DND-41 (cell line): ENCODE measurements around the gene SGTA.

Experiments used
- ATAC-seq: fragments of 200-7000 bp; cut with Tn5 transposase; 3 replicates; pipeline ENCODE4 v1.9.1; 2021; ENCODE audit warnings: low read depth; ENCODE audit not compliant: insufficient read depth
- DNase-seq: peaks from one replicate; pipeline ENCODE4 v3.0.0-alpha.2; 2020
- H2AFZ ChIP-seq: 2 replicates; pipeline ENCODE4 v1.6.0; 2012; ENCODE audit warnings: low read depth, low read length
- H3K27ac ChIP-seq: 2 replicates; pipeline ENCODE4 v1.5.1; 2012; ENCODE audit warnings: low read length, inconsistent platforms
- H3K27me3 ChIP-seq: fragments of 200-600 bp; sonication (generic); 2 replicates; pipeline ENCODE4 v1.6.0; 2012; ENCODE audit warnings: low read length, mild to moderate bottlenecking, inconsistent platforms; ENCODE audit not compliant: insufficient read depth, poor library complexity
- H3K36me3 ChIP-seq: 2 replicates; pipeline ENCODE4 v1.5.1; 2012; ENCODE audit warnings: low read length, inconsistent platforms; ENCODE audit not compliant: insufficient read depth
- H3K4me1 ChIP-seq: 2 replicates; pipeline ENCODE4 v1.5.1; 2012; ENCODE audit warnings: mild to moderate bottlenecking, low read length; ENCODE audit not compliant: insufficient read depth
- H3K4me2 ChIP-seq: 2 replicates; pipeline ENCODE4 v1.6.0; 2012; ENCODE audit warnings: mild to moderate bottlenecking, moderate library complexity, low read length, inconsistent platforms; ENCODE audit not compliant: insufficient read depth
- H3K4me3 ChIP-seq, 2 experiments: fragments of 200-600 bp in 1 of 2; shearing (Covaris generic) in 1 of 2; 2 replicates each; pipeline ENCODE4 v1.5.1; 2012 to 2016; ENCODE audit warnings: inconsistent platforms in 2 of 2, low read length in 2 of 2, mild to moderate bottlenecking in 2 of 2, low read depth in 1 of 2, moderate library complexity in 1 of 2
- H3K79me2 ChIP-seq: 2 replicates; pipeline ENCODE4 v1.6.0; 2012; ENCODE audit warnings: low read length, inconsistent platforms; ENCODE audit not compliant: insufficient read depth
- H3K9ac ChIP-seq: 2 replicates; pipeline ENCODE4 v1.6.0; 2012; ENCODE audit warnings: low read depth, mild to moderate bottlenecking, inconsistent platforms, low read length, moderate library complexity
- H3K9me3 ChIP-seq: 2 replicates; pipeline ENCODE4 v1.5.1; 2012; ENCODE audit warnings: low read length, moderate library complexity, mild to moderate bottlenecking, inconsistent platforms; ENCODE audit not compliant: insufficient read depth, severe bottlenecking
- H4K20me1 ChIP-seq: 2 replicates; pipeline ENCODE4 v1.6.0; 2012; ENCODE audit warnings: low read length; ENCODE audit not compliant: insufficient read depth
- CTCF ChIP-seq: IDR thresholded peaks from 2 replicates; pipeline ENCODE4 v1.5.1; 2012; ENCODE audit warnings: borderline replicate concordance, low read length, moderate library complexity, mild to moderate bottlenecking; ENCODE audit not compliant: poor library complexity, severe bottlenecking; ENCODE audit errors: extremely low read depth
- EZH2 ChIP-seq: IDR thresholded peaks from 3 replicates; pipeline ENCODE4 v1.6.1; 2012; ENCODE audit warnings: borderline replicate concordance, low read depth, mild to moderate bottlenecking, moderate library complexity, low read length, inconsistent platforms; ENCODE audit not compliant: severe bottlenecking

SGTA gene

GRCh38 chr19:2726160-2726855, 56.8 kb downstream of the SGTA start:
- Histone ChIP-seq H3K27me3 (no peaks in the 10 kb centered on the region), H3K4me3 (no peak overlapping the region), H3K79me2 (no peaks in the 10 kb centered on the region), H3K36me3 (peaks cover 5% of the 10 kb centered on the region), H3K4me1 (no peaks in the 10 kb centered on the region), H2AFZ (no peak overlapping the region), H4K20me1 (peaks cover 3% of the 10 kb centered on the region; the same call in 1 of the 2 replicates), H3K9me3 (no peaks in the 10 kb centered on the region), H3K9ac (no peak overlapping the region), H3K4me2 (no peak overlapping the region), H3K27ac (no peak overlapping the region)
- ATAC-seq: no peak
- TF ChIP-seq CTCF: no peak
- TF ChIP-seq EZH2: no peak
- DNase-seq: no peak

GRCh38 chr19:2724148-2724557, 58.9 kb downstream of the SGTA start:
- H3K9ac ChIP-seq: no peak overlapping the region
- no peak overlapping the region for H2AFZ ChIP-seq
- H4K20me1 ChIP-seq: peaks cover 3% of the 10 kb centered on the region; the same call in 1 of the 2 replicates
- no peak for DNase-seq
- H3K27me3 ChIP-seq: no peaks in the 10 kb centered on the region
- no peak for ATAC-seq
- H3K4me3 ChIP-seq: no peak overlapping the region
- TF ChIP-seq CTCF: peak; percentile 20
- TF ChIP-seq EZH2: no peak
- no peaks in the 10 kb centered on the region for H3K79me2 ChIP-seq
- H3K27ac ChIP-seq: no peak overlapping the region
- no peaks in the 10 kb centered on the region for H3K9me3 ChIP-seq
- no peaks in the 10 kb centered on the region for H3K4me1 ChIP-seq
- H3K4me2 ChIP-seq: no peak overlapping the region
- no peaks in the 10 kb centered on the region for H3K36me3 ChIP-seq

- no peaks in the 10 kb centered on the region for H3K27me3 ChIP-seq
- H3K36me3 ChIP-seq: no peaks in the 10 kb centered on the region
- ATAC-seq (no peak), DNase-seq (no peak)
- no peak overlapping the region for H3K27ac ChIP-seq
- no peak overlapping the region for H3K4me2 ChIP-seq
- no peaks in the 10 kb centered on the region for H3K79me2 ChIP-seq
- no peak overlapping the region for H3K9ac ChIP-seq
- H4K20me1 ChIP-seq: peaks cover 3% of the 10 kb centered on the region; the same call in 1 of the 2 replicates
- no peak overlapping the region for H3K4me3 ChIP-seq
- no peaks in the 10 kb centered on the region for H3K4me1 ChIP-seq
- no peak overlapping the region for H2AFZ ChIP-seq
- H3K9me3 ChIP-seq: no peaks in the 10 kb centered on the region
- TF ChIP-seq CTCF (no peak), EZH2 (no peak)
Observed at GRCh38 chr19:2723747-2724146, 59.3 kb downstream of the SGTA start.

GRCh38 chr19:2723345-2723715, 59.7 kb downstream of the SGTA start:
- Histone ChIP-seq H2AFZ (no peak overlapping the region), H3K27me3 (no peaks in the 10 kb centered on the region), H3K4me3 (no peak overlapping the region), H3K79me2 (no peaks in the 10 kb centered on the region), H3K36me3 (no peaks in the 10 kb centered on the region), H3K9me3 (no peaks in the 10 kb centered on the region), H3K4me1 (no peaks in the 10 kb centered on the region), H3K4me2 (no peak overlapping the region), H3K9ac (no peak overlapping the region), H4K20me1 (peaks cover 3% of the 10 kb centered on the region; the same call in 1 of the 2 replicates), H3K27ac (no peak overlapping the region)
- ATAC-seq: no peak
- no peak for DNase-seq
- TF ChIP-seq CTCF: no peak
- no peak for TF ChIP-seq EZH2
